Islet precursor cell (in vitro differentiated cells): Measurements from ENCODE around the gene GARIN5B.
A peak's percentile ranks its signal among the peaks of the same experiment; 100 is the strongest.

Source experiments
- DNase-seq: peaks from one replicate; pipeline ENCODE4 v3.0.0-alpha.2; 2018

The GARIN5B gene

DNA sequence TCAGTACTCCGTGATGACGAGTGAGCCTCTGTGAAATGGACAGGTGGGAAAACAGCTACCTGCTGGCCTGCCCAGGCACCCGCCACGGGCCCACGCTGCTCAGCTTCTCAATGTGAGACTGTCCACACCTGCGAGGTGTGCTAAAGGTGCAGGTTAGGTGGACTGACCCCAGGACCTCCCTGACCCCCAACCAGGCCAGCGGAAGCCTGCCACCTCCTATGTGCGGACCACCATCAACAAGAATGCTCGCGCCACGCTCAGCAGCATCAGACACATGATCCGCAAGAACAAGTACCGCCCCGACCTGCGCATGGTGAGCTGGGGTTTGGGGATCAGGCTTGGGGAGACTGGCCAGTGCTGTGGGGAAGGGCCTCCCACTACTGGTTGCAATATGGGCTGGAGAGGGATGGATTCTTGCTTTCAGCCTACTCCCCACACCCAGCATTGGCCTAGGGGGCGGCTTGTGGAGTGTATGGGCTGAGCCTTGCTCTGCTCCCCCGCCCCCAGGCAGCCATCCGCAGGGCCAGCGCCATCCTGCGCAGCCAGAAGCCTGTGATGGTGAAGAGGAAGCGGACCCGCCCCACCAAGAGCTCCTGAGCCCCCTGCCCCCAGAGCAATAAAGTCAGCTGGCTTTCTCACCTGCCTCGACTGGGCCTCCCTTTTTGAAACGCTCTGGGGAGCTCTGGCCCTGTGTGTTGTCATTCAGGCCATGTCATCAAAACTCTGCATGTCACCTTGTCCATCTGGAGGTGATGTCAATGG is 24.9 kb upstream of the GARIN5B start:
- no peak for DNase-seq

- no peak for DNase-seq
Observed at GRCh38 chr19:55386493-55386971, 23.5 kb upstream of the GARIN5B start.

- peak; percentile 98 for DNase-seq
Observed at GRCh38 chr19:55385724-55386492, 22.8 kb upstream of the GARIN5B start, which contains the start of gene RPL28. Gene RPL28 (plus strand): TSS chr19:55385932. CDS start chr19:55386358, 426 bp downstream.

DNA sequence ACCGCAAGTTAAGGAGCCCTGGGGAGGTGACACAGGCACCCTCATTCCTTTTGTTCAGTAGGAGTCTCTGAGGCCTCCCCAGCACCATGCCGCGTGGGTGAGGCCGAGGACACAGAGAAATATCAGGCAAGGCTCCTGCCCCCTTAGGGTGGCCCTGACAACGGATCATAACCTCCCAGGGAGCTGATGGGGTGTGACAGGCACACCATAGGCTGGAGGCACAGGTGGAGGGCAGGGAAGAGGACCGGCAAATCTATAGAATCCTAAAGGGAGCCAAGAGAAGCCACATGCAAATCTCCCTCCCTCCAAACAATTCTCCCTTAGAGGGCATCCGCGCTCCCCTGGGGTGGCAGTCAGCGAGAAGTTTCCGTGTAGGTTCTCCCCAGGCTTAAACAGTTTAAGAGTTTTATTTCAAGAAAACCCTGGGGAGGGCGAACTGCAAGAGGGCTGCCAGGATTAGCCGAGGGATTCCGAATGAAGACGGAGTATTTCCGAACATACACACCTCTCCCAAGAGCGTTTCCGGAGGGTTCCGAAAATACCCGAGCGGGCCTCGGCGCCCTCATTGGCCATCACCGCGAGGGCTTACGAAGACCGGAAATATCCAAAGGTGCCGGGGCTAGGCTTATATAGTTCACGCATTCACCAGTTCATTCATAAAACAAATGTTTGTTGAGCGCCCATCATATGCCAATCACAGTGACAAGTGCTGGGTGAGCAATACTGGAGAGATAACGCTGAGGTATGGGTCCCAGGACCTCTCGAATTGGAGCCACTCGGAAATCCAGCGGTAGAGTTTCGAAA is 22.1 kb upstream of the GARIN5B start:
- DNase-seq, result peak; percentile 97

- no peak for DNase-seq
Observed at GRCh38 chr19:55384131-55384919, 21.3 kb upstream of the GARIN5B start, which contains the start of gene TMEM238. Gene TMEM238 (minus strand): TSS chr19:55384292. CDS start chr19:55384259, 33 bp downstream.

GRCh38 chr19:55383279-55384130 is 20.4 kb upstream of the GARIN5B start:
- DNase-seq, result peak; percentile 85

DNA sequence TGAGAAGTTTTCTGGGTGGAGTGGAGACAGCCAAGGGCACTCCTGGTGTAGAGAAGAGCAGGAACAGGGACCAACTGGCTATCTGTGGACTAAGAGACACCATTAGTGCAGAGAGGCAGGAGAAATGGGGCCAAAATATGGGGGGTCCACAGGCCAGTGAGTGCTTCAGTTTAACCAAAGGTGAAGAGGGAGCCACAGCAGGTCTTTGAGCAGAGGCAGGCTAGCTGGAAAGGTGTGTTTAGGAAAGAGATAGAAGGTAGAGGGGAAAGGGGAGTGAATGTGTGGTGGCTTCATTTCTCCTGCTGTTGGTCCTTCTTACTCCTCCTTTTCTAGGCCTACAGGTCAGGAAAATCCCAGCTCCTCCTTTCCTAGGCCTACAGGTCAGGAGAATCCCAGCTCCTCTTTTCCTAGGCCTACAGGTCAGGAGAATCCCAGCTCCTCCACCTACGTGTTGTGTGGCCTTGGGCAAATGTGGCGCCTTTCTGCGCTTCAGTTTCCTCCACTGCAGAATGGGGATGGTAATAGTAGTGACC is 19.5 kb upstream of the GARIN5B start:
- DNase-seq, result no peak

DNA sequence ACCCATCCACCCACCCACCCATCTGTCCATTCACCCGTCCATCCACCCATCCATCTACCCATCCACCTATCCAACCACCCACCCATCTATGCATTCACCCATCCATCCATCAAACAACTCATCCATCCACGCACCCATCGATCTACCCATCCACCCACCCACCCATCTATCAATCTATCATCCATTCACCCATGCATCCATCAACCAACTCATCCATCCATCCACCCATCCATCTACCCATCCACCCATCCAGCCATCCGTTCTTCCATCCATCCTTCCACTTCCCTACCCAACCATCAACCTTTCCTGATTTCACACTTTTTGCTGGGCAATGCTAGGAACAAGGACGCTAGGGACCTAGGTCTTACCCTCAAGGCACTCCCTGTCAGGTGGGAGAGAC is 19.0 kb upstream of the GARIN5B start:
- no peak for DNase-seq

GRCh38 chr19:55379174-55379573 is 16.1 kb upstream of the GARIN5B start:
- DNase-seq, result no peak

GRCh38 chr19:55377356-55378131 is 14.5 kb upstream of the GARIN5B start:
- peak; percentile 66 for DNase-seq

- DNase-seq, result peak; percentile 78
Observed at GRCh38 chr19:55376241-55376933, 13.3 kb upstream of the GARIN5B start, which contains the start of gene TMEM190. Gene TMEM190 (plus strand): TSS chr19:55376826. CDS start chr19:55376854, 28 bp downstream.

DNA sequence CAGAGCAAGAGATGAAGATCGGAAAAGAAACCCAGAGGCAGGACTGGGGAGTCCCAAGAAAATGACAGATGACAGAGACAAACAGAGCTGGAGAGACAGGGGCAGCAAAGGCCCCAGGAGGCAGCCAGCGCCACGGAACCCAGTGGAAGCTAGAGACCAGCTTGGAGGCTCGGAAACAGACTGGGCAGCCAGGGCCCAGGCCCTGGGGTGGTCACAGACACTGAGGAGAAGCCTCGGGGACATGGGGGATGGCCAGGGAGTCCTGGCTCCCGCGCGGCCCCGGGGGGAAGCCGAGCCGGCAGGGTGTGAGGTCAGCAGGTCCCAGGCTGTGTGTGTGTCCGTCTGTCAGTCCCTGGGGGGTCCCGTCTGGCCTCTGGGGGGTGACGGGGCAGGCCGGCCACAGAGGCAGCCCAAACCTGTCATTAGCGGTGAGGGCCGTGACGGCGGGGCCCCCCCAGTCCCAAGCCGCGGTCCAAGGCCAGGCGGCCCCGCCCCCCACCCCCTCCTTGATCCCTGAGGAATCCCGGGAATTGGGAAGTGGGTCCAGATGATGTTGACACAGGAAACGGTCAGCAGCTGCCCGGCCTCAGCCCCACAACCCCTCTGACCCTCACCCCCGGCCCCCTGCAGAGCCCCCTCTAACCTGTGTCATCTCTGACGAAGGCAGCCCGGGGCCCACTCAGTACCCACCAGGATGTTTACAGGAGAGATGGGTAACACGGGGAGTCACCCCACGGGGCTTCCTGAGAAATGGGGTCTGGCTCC is 11.1 kb upstream of the GARIN5B start:
- DNase-seq, result peak; percentile 73

GRCh38 chr19:55373306-55373992 is 10.4 kb upstream of the GARIN5B start:
- peak; percentile 70 for DNase-seq

DNA sequence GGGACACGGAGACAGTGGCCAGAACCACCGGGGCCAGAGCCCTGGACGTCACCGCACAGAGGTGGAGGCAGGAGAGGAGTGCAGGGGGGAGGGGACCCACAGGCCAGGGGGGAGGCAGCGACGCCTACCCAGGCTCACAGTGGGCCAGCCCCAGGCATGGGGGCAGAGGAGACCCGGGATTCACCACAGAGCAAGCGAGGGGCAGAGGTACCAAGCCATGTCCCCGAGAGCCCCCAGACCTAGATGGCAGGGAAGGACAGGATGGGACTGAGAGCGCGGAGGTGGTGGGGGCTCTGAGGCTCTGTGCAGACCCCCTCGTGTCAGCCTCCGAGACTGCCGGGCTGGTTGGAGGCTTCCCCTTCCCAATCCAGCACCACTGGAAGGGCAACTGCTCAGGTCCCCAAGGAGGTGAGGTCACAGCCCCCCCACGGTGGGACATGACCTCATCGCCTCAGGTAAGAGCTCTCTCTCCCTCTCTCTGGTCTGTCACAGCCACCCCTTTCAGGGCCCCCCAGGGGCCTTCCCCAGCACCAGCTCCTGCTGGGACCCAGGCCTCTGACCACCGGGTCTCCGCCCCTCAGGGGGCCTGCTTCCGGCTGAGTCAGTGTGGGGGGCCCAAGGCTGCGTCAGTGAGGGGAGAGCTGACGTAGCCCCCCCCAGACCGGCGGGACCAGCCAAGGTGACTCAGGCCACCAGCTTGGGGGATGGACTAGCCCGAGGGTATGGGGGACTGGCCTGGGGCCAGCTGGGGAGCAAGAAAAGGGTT is 9.4 kb upstream of the GARIN5B start:
- peak; percentile 77 for DNase-seq

- DNase-seq, result peak; percentile 94
Observed at GRCh38 chr19:55370305-55370988, 7.4 kb upstream of the GARIN5B start, which contains the start of gene IL11. Gene IL11 (minus strand): TSS chr19:55370463. CDS start chr19:55370310, 153 bp downstream.

DNA sequence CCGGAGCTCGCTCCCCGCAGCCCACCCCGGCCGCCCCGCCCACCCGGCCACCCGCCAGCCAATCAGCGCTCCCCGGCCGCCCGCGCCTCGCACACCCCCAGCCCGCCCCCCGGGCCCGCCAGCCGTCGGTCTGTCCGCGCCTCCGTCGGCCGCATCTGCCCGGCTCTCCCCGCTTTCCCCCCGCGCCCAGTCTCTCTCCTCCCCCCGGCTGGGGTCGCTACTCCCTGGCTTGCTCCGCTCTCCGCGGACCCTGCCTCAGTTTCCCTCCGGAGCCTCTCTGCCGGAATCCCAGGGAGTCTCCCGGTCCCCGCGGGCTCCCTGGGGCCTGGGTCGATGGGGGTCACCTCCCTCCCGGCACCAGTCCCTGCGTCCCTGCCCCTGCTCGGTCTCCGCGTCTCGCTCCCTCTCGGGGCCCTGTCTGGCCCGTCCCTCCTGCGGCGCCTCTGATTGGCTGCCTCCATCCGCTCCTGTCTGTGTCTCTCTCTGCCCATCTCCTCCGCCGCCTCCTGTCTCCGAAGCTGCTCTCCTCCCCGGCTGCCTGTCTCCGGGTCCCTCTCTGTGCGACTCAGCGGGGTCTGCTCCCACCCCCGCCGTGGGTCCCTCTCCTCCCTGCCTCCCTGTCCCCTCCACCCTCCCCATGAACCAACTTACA is 6.7 kb upstream of the GARIN5B start:
- DNase-seq, result peak; percentile 95
